GM10266 (cell line): ENCODE results near the gene RAP1A.
"Not testable (repeated sequence)": the region's sequence is repeated elsewhere in the genome, so short reads cannot be mapped to it uniquely, and the experiment has no call there.

ENCODE experiments used
- DNase-seq: peaks from one replicate; pipeline ENCODE4 v3.0.0; 2012; ENCODE audit errors: extremely low spot score
- TF ChIP-seq, protein P1 (sequence below): IDR thresholded peaks from 2 replicates; pipeline ENCODE4 v1.5.1; 2012; ENCODE audit warnings: mild to moderate bottlenecking, low read depth; ENCODE audit not compliant: control insufficient read depth, insufficient read depth; ENCODE audit errors: missing control alignments

Gene RAP1A

DNA sequence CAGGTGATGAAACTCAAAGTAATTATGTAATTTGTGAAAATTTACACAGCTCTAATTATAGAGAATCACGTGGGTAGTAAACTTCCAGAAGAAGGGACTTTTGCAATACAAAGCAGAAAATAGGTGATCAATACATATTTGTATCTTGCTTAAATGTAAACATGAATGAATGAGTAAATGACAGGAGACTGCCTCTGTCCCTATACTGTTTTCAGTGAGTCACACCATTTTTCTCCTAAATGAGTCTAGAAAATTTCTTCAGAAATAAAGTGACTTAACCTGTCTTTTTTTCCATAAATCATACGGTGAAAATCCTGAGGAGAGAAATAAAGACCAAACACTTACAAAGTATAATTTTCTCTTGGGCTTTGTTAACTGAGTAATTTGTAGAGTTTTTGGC is 11.9 kb downstream of the RAP1A start:
- DNase-seq = no peak
- TF ChIP-seq, protein P1, sequence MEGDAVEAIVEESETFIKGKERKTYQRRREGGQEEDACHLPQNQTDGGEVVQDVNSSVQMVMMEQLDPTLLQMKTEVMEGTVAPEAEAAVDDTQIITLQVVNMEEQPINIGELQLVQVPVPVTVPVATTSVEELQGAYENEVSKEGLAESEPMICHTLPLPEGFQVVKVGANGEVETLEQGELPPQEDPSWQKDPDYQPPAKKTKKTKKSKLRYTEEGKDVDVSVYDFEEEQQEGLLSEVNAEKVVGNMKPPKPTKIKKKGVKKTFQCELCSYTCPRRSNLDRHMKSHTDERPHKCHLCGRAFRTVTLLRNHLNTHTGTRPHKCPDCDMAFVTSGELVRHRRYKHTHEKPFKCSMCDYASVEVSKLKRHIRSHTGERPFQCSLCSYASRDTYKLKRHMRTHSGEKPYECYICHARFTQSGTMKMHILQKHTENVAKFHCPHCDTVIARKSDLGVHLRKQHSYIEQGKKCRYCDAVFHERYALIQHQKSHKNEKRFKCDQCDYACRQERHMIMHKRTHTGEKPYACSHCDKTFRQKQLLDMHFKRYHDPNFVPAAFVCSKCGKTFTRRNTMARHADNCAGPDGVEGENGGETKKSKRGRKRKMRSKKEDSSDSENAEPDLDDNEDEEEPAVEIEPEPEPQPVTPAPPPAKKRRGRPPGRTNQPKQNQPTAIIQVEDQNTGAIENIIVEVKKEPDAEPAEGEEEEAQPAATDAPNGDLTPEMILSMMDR = no peak

DNA sequence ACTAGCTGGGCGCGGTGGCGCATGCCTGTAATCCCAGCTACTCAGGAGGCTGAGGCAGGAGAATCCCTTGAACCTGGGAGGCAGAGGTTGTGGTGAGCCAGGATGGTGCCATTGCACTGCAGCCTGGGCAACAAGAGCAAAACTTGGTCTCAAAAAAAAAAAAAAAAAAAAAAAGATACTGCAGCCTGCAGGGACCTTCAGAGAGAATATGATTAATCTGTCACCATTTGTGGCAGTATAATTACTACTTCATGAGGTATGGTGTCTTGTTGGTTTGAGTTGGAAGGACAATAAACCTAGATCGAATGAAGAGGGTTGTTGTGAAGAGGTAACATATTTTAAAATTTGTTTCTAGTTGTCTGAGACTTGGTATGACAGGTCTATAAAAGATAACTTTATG is 13.2 kb downstream of the RAP1A start:
- not testable (repeated sequence) for DNase-seq

DNA sequence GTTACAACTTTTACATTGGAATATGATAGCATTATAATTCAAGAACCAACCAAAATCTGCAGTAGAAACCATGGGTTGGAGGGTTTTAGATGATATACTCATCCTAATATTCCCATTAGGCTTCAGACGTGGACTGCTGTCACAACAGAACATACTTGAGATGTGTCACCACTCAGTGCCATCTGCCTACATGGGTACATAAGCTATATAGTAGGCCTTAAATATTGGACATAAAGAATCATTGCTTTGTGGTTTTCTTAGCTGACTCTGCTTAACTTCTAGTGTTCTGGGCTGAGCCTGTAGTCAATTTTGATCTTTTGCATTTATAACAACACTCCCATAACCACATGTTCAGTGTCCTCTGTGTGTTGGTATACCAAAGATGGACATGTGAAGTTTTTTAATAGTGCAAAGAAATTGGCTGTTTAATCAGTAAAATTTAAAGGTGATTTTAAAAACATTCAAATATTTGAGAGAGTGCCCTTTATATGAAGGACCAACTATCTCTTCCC is 14.2 kb downstream of the RAP1A start:
- TF ChIP-seq, protein P1 = no peak
- DNase-seq = no peak

DNA sequence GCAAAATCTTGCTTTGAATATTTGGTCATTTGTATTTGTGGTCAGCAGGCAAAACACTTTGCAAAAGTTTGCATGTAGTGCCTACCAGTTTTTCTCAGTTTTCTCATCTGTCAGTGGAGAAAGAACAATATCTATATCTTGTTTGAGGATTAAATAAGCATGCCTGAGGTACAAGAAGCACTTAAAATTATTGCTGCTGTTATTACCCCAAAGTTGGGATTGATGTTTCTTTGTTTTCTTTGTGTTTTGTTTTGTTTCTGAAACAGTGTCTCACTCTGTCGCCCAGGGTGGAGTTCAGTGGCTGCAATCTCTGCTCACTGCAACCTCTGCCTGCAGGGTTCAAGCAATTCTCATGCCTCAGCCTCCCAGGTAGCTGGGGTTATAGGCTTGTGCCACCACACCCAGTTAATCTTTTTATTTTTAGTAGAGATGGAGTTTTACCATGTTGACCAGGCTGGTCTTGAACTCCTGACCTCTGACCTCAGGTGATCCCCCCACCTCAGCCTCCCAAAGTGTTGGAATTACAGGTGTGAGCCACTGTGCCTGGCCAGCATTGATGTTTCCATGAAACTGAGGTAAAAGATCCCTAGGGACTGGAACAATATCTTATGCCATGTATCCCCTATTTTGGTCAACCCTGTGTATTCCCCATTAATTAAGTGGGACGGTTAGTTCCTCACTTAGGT is 15.9 kb downstream of the RAP1A start:
- TF ChIP-seq, protein P1 = no peak
- DNase-seq = no peak

DNA sequence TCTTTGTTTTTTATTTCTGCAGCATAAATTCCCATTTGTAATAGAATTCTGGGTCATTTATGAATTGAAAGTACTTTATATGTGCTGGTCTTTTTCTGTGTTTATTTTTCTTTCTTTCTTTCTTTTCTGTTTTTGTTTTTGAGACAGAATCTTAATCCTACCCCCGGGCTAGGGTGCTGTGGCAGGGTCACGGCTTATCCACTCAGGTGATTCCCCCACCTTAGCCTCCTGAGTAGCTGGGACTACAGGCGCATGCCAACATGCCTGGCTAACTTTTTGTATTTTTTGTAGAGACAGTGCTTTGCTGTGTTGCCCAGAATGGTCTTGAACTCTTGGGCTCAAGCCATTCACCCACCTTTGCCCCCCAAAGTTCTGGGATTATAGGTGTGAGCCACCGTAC is 18.7 kb downstream of the RAP1A start:
- no peak for DNase-seq
- TF ChIP-seq, protein P1 = no peak

DNA sequence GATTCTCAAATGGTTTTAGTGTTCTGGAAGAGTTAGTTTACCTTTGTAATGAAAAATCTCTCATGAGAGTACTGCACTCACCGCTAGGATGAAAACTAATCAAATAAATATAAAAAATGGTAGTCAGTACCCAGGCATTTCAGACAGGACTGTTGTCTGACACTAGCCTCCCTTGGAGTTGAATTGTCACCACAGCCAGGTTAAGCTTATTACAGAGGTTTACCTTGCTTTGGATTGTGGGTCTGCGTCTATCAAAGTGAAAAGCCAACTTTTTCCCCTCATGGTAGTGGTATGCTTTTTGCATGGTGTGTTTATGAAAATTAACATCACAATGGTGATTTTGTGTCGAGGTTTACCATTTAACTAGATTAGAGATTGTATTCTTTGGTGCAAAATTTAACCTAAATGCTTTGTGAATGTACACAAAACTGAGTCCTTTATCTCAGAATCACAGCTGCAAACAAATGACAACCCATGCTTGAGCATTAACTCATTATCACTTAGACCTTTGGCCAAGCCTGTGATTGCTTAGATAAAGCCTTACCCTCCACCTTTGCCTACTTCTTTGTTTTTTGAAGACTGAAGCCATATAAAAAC is 20.1 kb downstream of the RAP1A start:
- TF ChIP-seq, protein P1 = no peak
- DNase-seq = no peak

DNA sequence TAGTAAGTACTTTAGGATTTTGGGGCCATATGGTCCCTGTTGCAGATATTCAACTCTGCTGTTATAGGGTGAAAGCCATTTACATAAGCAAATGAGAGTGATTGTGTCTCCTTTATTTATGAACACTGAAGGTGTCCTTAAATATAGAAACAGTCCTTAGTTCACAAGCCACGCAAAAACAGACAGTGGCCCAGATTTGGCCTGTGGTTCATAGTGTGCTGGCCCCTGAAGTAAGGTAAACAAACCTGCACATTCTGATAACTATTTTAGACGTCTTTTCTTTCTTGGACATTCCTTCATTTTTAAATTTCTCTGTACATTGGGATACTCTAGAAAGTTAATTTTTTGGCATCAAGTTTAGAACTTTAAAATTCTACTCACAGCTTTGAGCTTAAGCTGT is 23.5 kb downstream of the RAP1A start:
- DNase-seq = no peak
- TF ChIP-seq, protein P1 = no peak
